Measurements from ENCODE around the gene DCUN1D4. TPM values are rescaled to one million over a fixed set of nuclear protein-coding genes. Genes with fewer than 3 reads are reported as not detected.
A peak's percentile ranks its signal among the peaks of the same experiment; 100 is the strongest.

DCUN1D4 gene
- total RNA-seq, 4 donors from 2014 or later: 35.0 to 80.4 (median 40.6) TPM

- DNase-seq (ENCODE audit: low spot score in 2 of 2): peak; percentile 53 to 71
- Histone ChIP-seq H3K36me3 (peaks cover 0 to 4% (median 0%) of the 10 kb centered on the region in 3 donors), H3K4me3 (peak overlapping the region; percentile 86 to 98 (median 90)), H3K27ac (peak overlapping the region; percentile 90 to 98 (median 93)), H3K4me1 (peaks cover 0 to 19% (median 4%) of the 10 kb centered on the region in 4 donors), H3K9me3 (no peaks in the 10 kb centered on the region), H3K27me3 (no peaks in the 10 kb centered on the region)
- TF ChIP-seq CTCF (IDR thresholded peaks at IDR 0.05) (no peak), EP300 (IDR thresholded peaks at IDR 0.05) (no peak), POLR2A (IDR thresholded peaks at IDR 0.05) (no peak)
- WGBS, 2 donors: 1 to 2% methylated on average over 49 to 54 of the region's 64 CpGs
Observed at GRCh38 chr4:51843309-51844152, 578 bp downstream of the DCUN1D4 start.

- Histone ChIP-seq H3K27ac (peak overlapping the region; percentile 90 to 98 (median 93)), H3K4me3 (peak overlapping the region; percentile 86 to 98 (median 90)), H3K4me1 (peaks cover 0 to 19% (median 4%) of the 10 kb centered on the region in 4 donors), H3K36me3 (peaks cover 0 to 4% (median 0%) of the 10 kb centered on the region in 3 donors), H3K9me3 (no peaks in the 10 kb centered on the region), H3K27me3 (no peaks in the 10 kb centered on the region)
- WGBS, 2 donors: 0 to 2% methylated on average over 11 to 67 of the region's 71 CpGs
- TF ChIP-seq CTCF (IDR thresholded peaks at IDR 0.05): peak in 1 of 5 experiments; percentile 23
- peak; percentile 27 to 49 for TF ChIP-seq POLR2A (IDR thresholded peaks at IDR 0.05)
- TF ChIP-seq EP300 (IDR thresholded peaks at IDR 0.05): peak; percentile 54 to 81
- DNase-seq (ENCODE audit: low spot score in 2 of 2): peak; percentile 89 to 90
Observed at GRCh38 chr4:51844153-51845054, 1.5 kb downstream of the DCUN1D4 start.

GRCh38 chr4:51845055-51845426 is 2.1 kb downstream of the DCUN1D4 start:
- DNase-seq (ENCODE audit: low spot score in 2 of 2): no peak
- no peaks in the 10 kb centered on the region for H3K9me3 ChIP-seq
- no peaks in the 10 kb centered on the region for H3K27me3 ChIP-seq
- TF ChIP-seq CTCF (IDR thresholded peaks at IDR 0.05): no peak
- TF ChIP-seq POLR2A (IDR thresholded peaks at IDR 0.05): no peak
- TF ChIP-seq EP300 (IDR thresholded peaks at IDR 0.05): no peak
- H3K36me3 ChIP-seq: peaks cover 0 to 4% (median 0%) of the 10 kb centered on the region in 3 donors
- H3K4me1 ChIP-seq: peaks cover 0 to 20% (median 4%) of the 10 kb centered on the region in 4 donors
- 54 to 65% methylated on average over 6 of the region's 6 CpGs for WGBS, 2 donors
- peak overlapping the region in 3 of 4 donors; percentile 91 to 98 (median 95) for H3K27ac ChIP-seq
- H3K4me3 ChIP-seq: peak overlapping the region; percentile 86 to 98 (median 90)

GRCh38 chr4:51845711-51846110 is 2.8 kb downstream of the DCUN1D4 start:
- H3K4me1 ChIP-seq: peaks cover 0 to 26% (median 4%) of the 10 kb centered on the region in 4 donors
- no peak for DNase-seq (ENCODE audit: low spot score in 2 of 2)
- H3K27me3 ChIP-seq: no peaks in the 10 kb centered on the region
- no peak for TF ChIP-seq EP300 (IDR thresholded peaks at IDR 0.05)
- no peak for TF ChIP-seq CTCF (IDR thresholded peaks at IDR 0.05)
- no peak for TF ChIP-seq POLR2A (IDR thresholded peaks at IDR 0.05)
- H3K27ac ChIP-seq: no peak overlapping the region
- H3K9me3 ChIP-seq: no peaks in the 10 kb centered on the region
- no peak overlapping the region for H3K4me3 ChIP-seq
- peaks cover 0 to 4% (median 0%) of the 10 kb centered on the region in 3 donors for H3K36me3 ChIP-seq
- 64 to 71% methylated on average over 1 of the region's 1 CpG for WGBS, 2 donors

All from tibial nerve (tissue), 4 donors.